Endothelial cell of umbilical vein (primary cell): ENCODE data around the gene VSIG4. TPM values are rescaled to one million over a fixed set of nuclear protein-coding genes. Genes with fewer than 3 reads are reported as not detected.

Experiments
- BruUV-seq: library from RNA; stranded (reverse); fragments of 400-500 nt; replicated peaks from 2 replicates; lab custom pipeline; 2021; lab: Mats Ljungman, UMichigan
- CTCF ChIA-PET: fragments of 300-600, 350-600 bp; sonication (Branson Sonifier 250); formaldehyde crosslinking; loops from one replicate; lab custom pipeline; 2021; ENCODE audit warnings: antibody characterized with exemption, inconsistent platforms; lab: Charles Lee
- POLR2A ChIA-PET: fragments of 300-600, 350-600 bp; sonication (Branson Sonifier 250); formaldehyde crosslinking; loops from one replicate; lab custom pipeline; 2021; ENCODE audit warnings: antibody characterized with exemption, inconsistent platforms; lab: Charles Lee
- DNase-seq: peaks from one replicate; pipeline ENCODE4 v3.0.0-alpha.2; 2011; ENCODE audit warnings: low read depth, low spot score
- FAIRE-seq: peaks from 2 replicates; lab custom pipeline; 2011; peaks lifted over from hg19 to GRCh38; lab: Jason Lieb, UNC
- H2AFZ ChIP-seq: 2 replicates; pipeline ENCODE4 v1.6.0; 2012; ENCODE audit warnings: low read depth, low read length, control low read depth, inconsistent platforms
- H3K27ac ChIP-seq: 2 replicates; pipeline ENCODE4 v1.5.1; 2011; ENCODE audit warnings: low read depth, mild to moderate bottlenecking, control low read depth, low read length, moderate library complexity; ENCODE audit not compliant: insufficient read depth
- H3K27me3 ChIP-seq, 2 experiments: 2 replicates each; pipeline versions ENCODE4 v1.6.0 to v1.6.1; 2011; ENCODE audit warnings: low read length in 2 of 2, mixed read lengths in 1 of 2; ENCODE audit not compliant: control insufficient read depth in 2 of 2, insufficient read depth in 2 of 2
- H3K36me3 ChIP-seq, 2 experiments: 2 replicates in 1 of 2; 3 replicates in 1 of 2; pipeline ENCODE4 v1.5.1; 2011; ENCODE audit warnings: low read length in 2 of 2, mild to moderate bottlenecking in 1 of 2, moderate library complexity in 1 of 2; ENCODE audit not compliant: control insufficient read depth in 2 of 2, insufficient read depth in 2 of 2; ENCODE audit errors: extremely low read depth in 1 of 2
- H3K4me1 ChIP-seq: 3 replicates; pipeline ENCODE4 v1.5.1; 2011; ENCODE audit warnings: mild to moderate bottlenecking, low read length; ENCODE audit not compliant: control insufficient read depth, insufficient read depth; ENCODE audit errors: extremely low read depth
- H3K4me2 ChIP-seq: 2 replicates; pipeline ENCODE4 v1.6.1; 2011; ENCODE audit warnings: low read length, control low read depth, mixed read lengths; ENCODE audit not compliant: insufficient read depth
- H3K4me3 ChIP-seq, 3 experiments: fragments of 200-600 bp in 1 of 3; sonication (generic), shearing (Covaris generic) in 1 of 3; replicated peaks in 1 of 3; 2 replicates each; pipeline ENCODE4 v1.5.1; 2011 to 2016; ENCODE audit warnings: control low read depth in 3 of 3, low read length in 3 of 3, mild to moderate bottlenecking in 2 of 3, inconsistent platforms in 1 of 3, low read depth in 1 of 3, moderate library complexity in 1 of 3; ENCODE audit not compliant: insufficient read depth in 1 of 3
- H3K79me2 ChIP-seq: 2 replicates; pipeline ENCODE4 v1.6.0; 2012; ENCODE audit warnings: low read length, inconsistent platforms; ENCODE audit not compliant: control insufficient read depth, insufficient read depth
- H3K9ac ChIP-seq: replicated peaks from 2 replicates; pipeline ENCODE3; 2011; ENCODE audit warnings: low read length, control low read depth; ENCODE audit not compliant: insufficient read depth; ENCODE audit errors: extremely low read depth
- H3K9me1 ChIP-seq: replicated peaks from 3 replicates; pipeline ENCODE4 v1.6.0; 2011; ENCODE audit warnings: mild to moderate bottlenecking, low read length; ENCODE audit not compliant: control insufficient read depth, insufficient read depth; ENCODE audit errors: extremely low read depth
- H3K9me3 ChIP-seq: replicated peaks from 2 replicates; pipeline ENCODE4 v1.5.1; 2012; ENCODE audit warnings: low read length, inconsistent platforms; ENCODE audit not compliant: control insufficient read depth, insufficient read depth
- H4K20me1 ChIP-seq: replicated peaks from 2 replicates; pipeline ENCODE3; 2011; ENCODE audit warnings: mild to moderate bottlenecking, low read length; ENCODE audit not compliant: control insufficient read depth, insufficient read depth; ENCODE audit errors: extremely low read depth
- CTCF ChIP-seq, 2 donors: IDR thresholded peaks; 1 replicate in 1 of 2; 2 replicates in 1 of 2; pipeline ENCODE4 v1.5.1; 2011; ENCODE audit warnings: low read length in 2 of 2, mild to moderate bottlenecking in 2 of 2, moderate library complexity in 2 of 2, control low read depth in 1 of 2, inconsistent platforms in 1 of 2, low read depth in 1 of 2; ENCODE audit not compliant: insufficient read depth in 1 of 2; ENCODE audit errors: extremely low read depth in 1 of 2
- EZH2 ChIP-seq: IDR thresholded peaks from 2 replicates; pipeline ENCODE4 v1.6.1; 2012; ENCODE audit warnings: borderline replicate concordance, low read depth, mild to moderate bottlenecking, moderate library complexity, low read length, inconsistent platforms; ENCODE audit not compliant: severe bottlenecking
- FOS ChIP-seq: IDR thresholded peaks from 2 replicates; pipeline ENCODE4 v1.6.1; 2011; ENCODE audit warnings: mild to moderate bottlenecking, low read length, moderate library complexity, borderline replicate concordance; ENCODE audit not compliant: insufficient read depth
- GATA2 ChIP-seq: IDR thresholded peaks from 2 replicates; pipeline ENCODE4 v1.7.0; 2011; ENCODE audit warnings: low read depth, mild to moderate bottlenecking, moderate library complexity, mixed read lengths, low read length; ENCODE audit not compliant: insufficient read length, insufficient read depth
- JUN ChIP-seq: IDR thresholded peaks from 2 replicates; pipeline ENCODE4 v1.6.1; 2011; ENCODE audit warnings: borderline replicate concordance, low read depth; ENCODE audit not compliant: insufficient read length, insufficient read depth
- MAX ChIP-seq: IDR thresholded peaks from 2 replicates; pipeline ENCODE4 v1.6.1; 2011; ENCODE audit not compliant: insufficient read depth, insufficient read length
- MYC ChIP-seq: IDR thresholded peaks from one replicate; pipeline ENCODE4 v1.6.1; 2011; ENCODE audit warnings: mild to moderate bottlenecking, low read depth, low read length
- POLR2A ChIP-seq: IDR thresholded peaks from 2 replicates; pipeline ENCODE4 v1.6.1; 2012; ENCODE audit warnings: low read depth, mild to moderate bottlenecking, control low read depth, low read length
- POLR2AphosphoS5 ChIP-seq: IDR thresholded peaks from 2 replicates; pipeline ENCODE4 v1.6.1; 2012; ENCODE audit warnings: low read depth, mild to moderate bottlenecking, control low read depth, low read length, moderate library complexity; ENCODE audit not compliant: insufficient read depth
- dilution Hi-C: fragments of 300-500 bp; cut with MboI; formaldehyde crosslinking; loops from one replicate; pipeline ENCODE4 v1.15.0; 2019; ENCODE audit warnings: low sequenced_read_pairs; ENCODE audit not compliant: extremely low pct_ligation_motif_present
- intact Hi-C: fragments of 100-400 bp; cut with micrococcal nuclease; formaldehyde crosslinking; loops from one replicate; pipeline ENCODE4 v1.10.0; 2022
- polyA plus RNA-seq, 4 experiments: library from polyadenylated mRNA; depleted of rRNA in 3 of 4; stranded (reverse) in 3 of 4; unstranded in 1 of 4; fragments of >200 nt; gene quantifications; 2 replicates each; pipeline versions ENCODE4 v1.2.1 to v1.2.3, GENCODE V29; 2011 to 2012; ENCODE audit warnings: missing spikeins in 1 of 4
- total RNA-seq: library from RNA; stranded (reverse); gene quantifications from 2 replicates; pipeline ENCODE4 v1.2.3, GENCODE V29; 2021

VSIG4 gene
- total and polyA plus RNA-seq, 2 donors (not counting 3 experiments of a cell fraction or from before 2014, with no cell fraction given): not detected

GRCh38 chrX:66002824-66003680, 36.8 kb downstream of the VSIG4 start:
- no peak for FAIRE-seq
- Histone ChIP-seq H3K36me3 (no peaks in the 10 kb centered on the region), H2AFZ (no peak overlapping the region), H3K27ac (no peak overlapping the region), H3K9me3 (no peaks in the 10 kb centered on the region), H3K9ac (no peak overlapping the region), H3K4me3 (no peak overlapping the region), H3K9me1 (no peaks in the 10 kb centered on the region), H3K27me3 (no peaks in the 10 kb centered on the region), H3K79me2 (no peaks in the 10 kb centered on the region), H4K20me1 (no peaks in the 10 kb centered on the region), H3K4me2 (no peak overlapping the region), H3K4me1 (no peaks in the 10 kb centered on the region)
- BruUV-seq: no TSS peak
- TF ChIP-seq POLR2AphosphoS5: no peak
- no peak for TF ChIP-seq JUN
- TF ChIP-seq EZH2: no peak
- no peak for TF ChIP-seq MYC
- no peak for TF ChIP-seq FOS
- TF ChIP-seq MAX: no peak
- no peak for TF ChIP-seq CTCF (IDR thresholded peaks at IDR 0.05; ENCODE audit: extremely low read depth in 1 of 2, insufficient read depth in 1 of 2, low read depth in 1 of 2, low read length in 2 of 2)
- no peak for TF ChIP-seq POLR2A
- no peak for TF ChIP-seq GATA2
- DNase-seq: no peak
- CTCF ChIA-PET: no interaction called here
- POLR2A ChIA-PET: no interaction called here
- dilution Hi-C loops: no loop called here
- intact Hi-C loops: no loop called here
